Hepatic stellate cell (primary cell): ENCODE data around the gene PANK2.
"Not testable (repeated sequence)": the region's sequence is repeated elsewhere in the genome, so short reads cannot be mapped to it uniquely, and the experiment has no call there.

Experiments
- DNase-seq: peaks from one replicate; pipeline ENCODE4 v3.0.0; 2011; ENCODE audit warnings: low spot score

The PANK2 gene

GRCh38 chr20:3927486-3928291 is 38.5 kb downstream of the PANK2 start:
- DNase-seq, result no peak

- no peak for DNase-seq
Measured at GRCh38 chr20:3929713-3930060, 40.5 kb downstream of the PANK2 start.

- no peak for DNase-seq
Measured at GRCh38 chr20:3930265-3931206, 41.3 kb downstream of the PANK2 start.

GRCh38 chr20:3931664-3932063 is 42.5 kb downstream of the PANK2 start:
- DNase-seq, result no peak

- no peak for DNase-seq
Measured at GRCh38 chr20:3932277-3932676, 43.1 kb downstream of the PANK2 start.

- peak; percentile 49 for DNase-seq
Measured at GRCh38 chr20:3932681-3933080, 43.5 kb downstream of the PANK2 start.

GRCh38 chr20:3933218-3933617 is 44.0 kb downstream of the PANK2 start:
- DNase-seq, result no peak

GRCh38 chr20:3934624-3935023 is 45.4 kb downstream of the PANK2 start:
- DNase-seq, result no peak

GRCh38 chr20:3935295-3935955 is 46.2 kb downstream of the PANK2 start:
- DNase-seq, result no peak

- DNase-seq, result no peak
Measured at GRCh38 chr20:3935956-3936340, 46.8 kb downstream of the PANK2 start.

GRCh38 chr20:3937618-3938017 is 48.4 kb downstream of the PANK2 start:
- DNase-seq, result no peak

- no peak for DNase-seq
Measured at GRCh38 chr20:3940905-3941304, 51.7 kb downstream of the PANK2 start.

- not testable (repeated sequence) for DNase-seq
Measured at GRCh38 chr20:3946666-3947065, 57.5 kb downstream of the PANK2 start.

- no peak for DNase-seq
Measured at GRCh38 chr20:3964719-3965118, 75.5 kb downstream of the PANK2 start.

- DNase-seq, result no peak
Measured at GRCh38 chr20:3966571-3966970, 77.4 kb downstream of the PANK2 start.

GRCh38 chr20:3970016-3970415 is 80.8 kb downstream of the PANK2 start:
- DNase-seq, result no peak

- DNase-seq, result no peak
Measured at GRCh38 chr20:3971145-3971544, 82.0 kb downstream of the PANK2 start.

- no peak for DNase-seq
Measured at GRCh38 chr20:3972161-3972560, 83.0 kb downstream of the PANK2 start.

GRCh38 chr20:3972631-3973030 is 83.4 kb downstream of the PANK2 start:
- not testable (repeated sequence) for DNase-seq

GRCh38 chr20:3973705-3974104 is 84.5 kb downstream of the PANK2 start:
- DNase-seq, result no peak

GRCh38 chr20:3976511-3976910 is 87.3 kb downstream of the PANK2 start:
- DNase-seq, result no peak
